ENCODE data around the gene B4GALT2.
A peak's percentile ranks its signal among the peaks of the same experiment; 100 is the strongest.

B4GALT2 gene

GRCh38 chr1:43982241-43982640 lies 3.2 kb downstream of the B4GALT2 start:
- H3K27ac ChIP-seq, result no peak overlapping the region
- DNase-seq (ENCODE audit: low read depth, low spot score), result no peak

- no peak for DNase-seq (ENCODE audit: low read depth, low spot score)
- no peak overlapping the region for H3K27ac ChIP-seq
Measured at GRCh38 chr1:43982808-43983207, 3.8 kb downstream of the B4GALT2 start.

GRCh38 chr1:43983253-43983899 lies 4.4 kb downstream of the B4GALT2 start:
- no peak overlapping the region for H3K27ac ChIP-seq

GRCh38 chr1:43984855-43985254 lies 5.8 kb downstream of the B4GALT2 start:
- DNase-seq (ENCODE audit: low read depth, low spot score), result no peak

More at GRCh38 chr1:43983253-43983899, 4.4 kb downstream of the B4GALT2 start:
- DNase-seq (ENCODE audit: low read depth, low spot score), result no peak

GRCh38 chr1:43985984-43986595 lies 7.1 kb downstream of the B4GALT2 start:
- H3K27ac ChIP-seq, result peak overlapping the region; percentile 56
- DNase-seq (ENCODE audit: low read depth, low spot score), result no peak

More at GRCh38 chr1:43984855-43985254, 5.8 kb downstream of the B4GALT2 start:
- no peak overlapping the region for H3K27ac ChIP-seq

DNA sequence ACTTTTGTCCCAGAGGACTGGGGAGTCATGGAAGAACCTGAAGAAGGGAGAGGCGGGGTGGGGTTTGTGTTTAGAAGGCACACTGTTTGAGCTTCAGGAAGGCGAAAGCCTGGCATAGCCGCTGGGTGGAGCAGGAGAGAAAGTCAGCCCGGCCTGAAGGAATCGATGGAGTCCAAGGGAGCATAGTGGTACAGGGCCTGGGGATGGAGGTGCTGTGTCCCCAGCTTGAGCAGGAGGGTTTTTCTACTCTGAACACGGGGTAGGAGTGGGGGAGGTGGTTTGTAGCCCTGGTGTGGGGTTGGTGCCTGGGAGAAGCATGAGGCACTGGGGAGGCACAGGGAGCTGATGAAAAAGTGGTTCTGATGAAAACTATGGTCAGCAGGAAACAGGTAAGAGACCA lies 7.7 kb downstream of the B4GALT2 start:
- no peak for DNase-seq (ENCODE audit: low read depth, low spot score)
- H3K27ac ChIP-seq, result peak overlapping the region; percentile 56

GRCh38 chr1:43987159-43987902 lies 8.3 kb downstream of the B4GALT2 start:
- H3K27ac ChIP-seq, result peak overlapping the region; percentile 56
- no peak for DNase-seq (ENCODE audit: low read depth, low spot score)

GRCh38 chr1:43990271-43991199 lies 11.5 kb downstream of the B4GALT2 start:
- no peak for DNase-seq (ENCODE audit: low read depth, low spot score)
- peak overlapping the region; percentile 78 for H3K27ac ChIP-seq

- no peak for DNase-seq (ENCODE audit: low read depth, low spot score)
- peak overlapping the region; percentile 78 for H3K27ac ChIP-seq
Measured at GRCh38 chr1:43991200-43991475, 12.1 kb downstream of the B4GALT2 start.

DNA sequence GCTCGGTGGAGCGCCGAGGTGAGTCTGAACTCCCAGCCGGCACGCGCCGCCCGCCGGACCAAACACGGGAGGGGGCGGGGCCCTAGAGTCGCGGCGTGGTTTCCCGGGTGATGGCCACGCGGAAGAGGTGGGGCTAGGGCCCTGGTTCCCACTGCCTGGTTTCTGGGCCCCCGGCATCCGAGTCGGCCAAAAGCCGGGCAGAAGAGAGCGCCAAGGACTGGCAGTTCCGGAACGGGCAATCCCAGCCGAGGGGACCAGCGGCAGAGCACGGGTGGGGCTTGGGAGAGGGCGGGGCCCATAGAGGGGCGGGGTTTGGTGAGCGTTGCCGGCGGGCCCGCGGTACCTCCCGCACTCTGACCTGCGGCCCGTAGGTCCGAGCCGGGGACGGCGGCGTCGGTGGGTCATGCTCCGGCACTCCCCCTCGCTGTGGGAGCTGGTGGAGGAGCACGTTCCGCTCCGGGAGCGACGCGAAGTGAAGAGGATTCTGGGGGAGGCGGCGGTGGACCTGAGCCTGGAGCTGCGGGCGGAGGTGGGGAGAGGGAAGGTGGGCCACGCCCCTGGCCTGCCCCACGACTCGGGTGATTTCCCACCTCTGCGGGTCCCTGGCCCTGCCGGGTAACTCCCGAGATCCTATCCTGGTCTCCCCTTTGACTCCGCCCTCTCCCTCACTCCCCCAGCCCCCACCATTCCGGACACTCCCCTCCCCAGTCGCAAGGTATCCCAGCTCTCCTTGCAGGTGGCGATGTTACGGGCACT lies 12.6 kb downstream of the B4GALT2 start, which contains the start of gene CCDC24:
Gene CCDC24, plus strand, starts transcription at position 124 of the 756 bp plus-strand sequence. Its CDS starts 280 bp downstream, at position 404.
- DNase-seq (ENCODE audit: low read depth, low spot score), result no peak
- peak within 1 kb of the TSS; percentile 78 for H3K27ac ChIP-seq

- no peak for DNase-seq (ENCODE audit: low read depth, low spot score)
- peak overlapping the region; percentile 78 for H3K27ac ChIP-seq
Measured at GRCh38 chr1:43992232-43992995, 13.4 kb downstream of the B4GALT2 start.

- DNase-seq (ENCODE audit: low read depth, low spot score), result no peak
- no peak overlapping the region for H3K27ac ChIP-seq
Measured at GRCh38 chr1:43993206-43993914, 14.3 kb downstream of the B4GALT2 start.

- no peak overlapping the region for H3K27ac ChIP-seq
- no peak for DNase-seq (ENCODE audit: low read depth, low spot score)
Measured at GRCh38 chr1:43994071-43994470, 15.1 kb downstream of the B4GALT2 start.

- DNase-seq (ENCODE audit: low read depth, low spot score), result no peak
- no peak overlapping the region for H3K27ac ChIP-seq
Measured at GRCh38 chr1:43994794-43995790, 16.1 kb downstream of the B4GALT2 start.

DNA sequence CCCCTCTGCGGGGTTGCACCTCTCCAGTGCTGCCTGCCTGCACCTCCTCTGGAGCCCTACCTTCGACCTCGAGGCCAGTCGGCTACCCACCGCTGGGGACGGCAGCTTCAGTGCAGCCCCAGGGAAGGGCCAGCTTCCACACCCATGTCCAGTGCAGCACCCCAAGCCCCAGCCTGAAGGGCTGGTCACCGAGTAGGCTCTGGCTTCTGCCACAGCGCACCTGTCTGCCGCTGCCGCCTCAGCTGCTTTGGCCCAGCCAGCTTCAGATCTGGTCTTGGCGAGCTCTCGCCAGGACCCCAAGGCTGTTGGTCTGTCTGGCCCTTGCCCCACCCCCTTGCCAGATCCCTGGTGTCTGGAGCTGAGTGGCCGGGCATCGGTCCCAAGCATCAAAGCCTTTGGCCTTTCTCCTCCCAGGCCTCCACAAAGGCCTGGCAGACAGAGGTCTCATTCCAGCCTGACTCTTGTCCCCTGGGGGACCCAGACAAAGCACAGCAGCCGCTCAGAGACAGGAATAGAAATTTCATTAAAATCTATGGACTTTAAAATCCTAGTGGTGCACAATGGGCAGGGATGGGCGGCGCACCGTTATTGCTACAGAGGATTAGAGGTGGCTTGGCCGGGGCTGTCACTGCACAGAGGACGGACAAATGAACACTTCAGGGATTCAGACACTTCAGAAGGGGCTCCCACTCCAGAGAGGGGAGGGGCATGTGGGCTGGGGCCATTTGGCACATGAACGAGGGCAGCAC lies 17.1 kb downstream of the B4GALT2 start:
- no peak overlapping the region for H3K27ac ChIP-seq
- no peak for DNase-seq (ENCODE audit: low read depth, low spot score)

- no peak for DNase-seq (ENCODE audit: low read depth, low spot score)
- H3K27ac ChIP-seq, result no peak overlapping the region
Measured at GRCh38 chr1:43996733-43997115, 17.7 kb downstream of the B4GALT2 start.

All from epithelial cell of prostate (primary cell).